Skin of body (tissue), 2 donors: ENCODE measurements around the gene DCXR. TPM values are rescaled to one million over a fixed set of nuclear protein-coding genes. Genes with fewer than 3 reads are reported as not detected.

Experiments
- DNase-seq: peaks from one replicate; lab custom pipeline; 2025; lab: John Stamatoyannopoulos, UW
- total RNA-seq: library from RNA; depleted of rRNA; stranded (reverse); fragments of >200 nt; gene quantifications from one replicate; pipeline ENCODE4 v1.2.3, GENCODE V29; 2014

Gene DCXR
- total RNA-seq, 1 donor from 2014 or later, result 33.4 TPM

- DNase-seq, result no peak
Observed at GRCh38 chr17:82073446-82073845, 35.9 kb upstream of the DCXR start.

GRCh38 chr17:82072827-82073226 is 35.3 kb upstream of the DCXR start:
- no peak for DNase-seq

DNA sequence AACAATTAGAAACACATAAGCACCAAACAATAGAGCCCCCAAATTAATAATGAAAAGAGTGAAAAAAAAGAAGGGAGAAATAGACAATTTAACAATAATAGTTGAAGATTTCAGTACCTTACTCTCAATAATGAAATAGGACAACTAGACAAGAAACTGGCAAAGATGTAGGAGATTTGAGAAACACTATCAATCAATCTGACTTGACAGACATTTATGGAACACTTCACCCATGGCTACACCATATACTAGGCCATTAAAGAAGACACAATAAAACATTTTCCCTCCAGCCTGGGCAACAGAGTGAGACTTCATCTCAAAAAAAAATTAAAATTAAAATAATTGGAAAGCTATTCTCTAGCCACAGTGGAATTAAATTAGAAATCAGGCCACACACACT is 33.1 kb upstream of the DCXR start:
- no peak for DNase-seq

GRCh38 chr17:82065638-82066303 is 28.3 kb upstream of the DCXR start, which contains the start of gene DUS1L:
Gene DUS1L, minus strand, starts transcription at chr17:82065804. Its CDS starts 745 bp downstream, at chr17:82065059.
- peak; percentile 36 for DNase-seq

DNA sequence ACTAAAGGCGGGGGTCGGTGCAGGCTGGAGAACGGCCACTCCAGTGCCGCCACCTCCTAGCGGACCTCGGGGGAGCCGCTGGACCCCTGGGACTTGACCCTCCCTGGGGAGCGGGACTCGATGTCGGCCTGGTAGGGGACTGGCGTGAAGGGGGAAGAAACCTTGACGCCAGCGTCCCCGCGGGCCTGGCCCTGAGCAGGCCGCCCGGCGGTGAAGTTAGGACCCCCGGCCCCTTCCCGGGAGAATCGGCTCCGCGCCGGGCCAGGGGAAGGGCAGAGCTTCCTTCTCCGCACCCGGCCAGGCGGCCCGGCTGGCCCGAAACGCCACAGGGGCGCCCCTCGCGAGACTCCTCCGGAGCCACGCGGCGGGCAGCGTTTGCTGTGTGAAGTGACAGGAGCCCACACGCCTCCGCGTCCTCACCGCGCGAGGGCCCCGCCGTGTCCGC is 27.7 kb upstream of the DCXR start:
- no peak for DNase-seq

DNA sequence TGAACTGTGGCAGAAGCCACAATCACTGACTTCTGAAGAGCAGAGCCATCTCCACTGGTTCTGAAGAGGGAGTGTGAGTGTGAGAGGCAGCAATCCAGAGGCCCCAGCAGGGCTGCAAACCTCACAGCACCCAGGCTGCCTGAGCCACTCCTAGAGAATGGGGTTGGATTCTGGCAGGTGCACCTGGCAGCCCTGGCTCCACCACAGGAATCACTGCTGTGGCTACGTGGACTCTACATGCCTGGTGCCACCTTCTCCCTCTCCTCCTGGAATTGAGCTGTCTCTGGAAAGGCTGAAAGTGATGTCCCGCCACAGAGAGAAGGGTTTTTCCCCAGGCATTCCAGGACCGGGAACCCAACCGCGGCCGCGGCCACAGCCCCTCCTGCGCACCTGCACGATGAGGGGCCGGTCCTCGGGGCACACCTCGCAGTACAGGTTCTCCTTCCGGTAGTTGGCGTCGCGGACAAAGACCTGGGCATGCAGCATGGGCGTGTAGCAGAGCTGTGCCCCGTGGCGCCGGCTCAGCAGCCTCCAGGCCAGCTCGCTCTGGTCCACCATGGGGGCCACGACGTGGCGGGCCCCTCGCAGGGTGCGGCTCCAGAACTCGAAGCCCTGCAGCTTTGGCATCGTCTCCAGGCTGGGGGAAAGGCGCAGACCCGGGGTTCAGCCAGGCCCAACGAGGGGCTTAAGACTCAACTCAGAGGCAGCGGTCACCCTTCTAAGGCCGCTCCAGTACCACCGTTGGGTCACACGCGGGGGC is 27.1 kb upstream of the DCXR start:
- no peak for DNase-seq

- DNase-seq, result no peak
Observed at GRCh38 chr17:82063424-82064415, 26.2 kb upstream of the DCXR start.

GRCh38 chr17:82062984-82063368 is 25.5 kb upstream of the DCXR start:
- no peak for DNase-seq

GRCh38 chr17:82062076-82062983 is 24.8 kb upstream of the DCXR start:
- DNase-seq, result no peak

- no peak for DNase-seq
Observed at GRCh38 chr17:82061047-82061925, 23.8 kb upstream of the DCXR start.

DNA sequence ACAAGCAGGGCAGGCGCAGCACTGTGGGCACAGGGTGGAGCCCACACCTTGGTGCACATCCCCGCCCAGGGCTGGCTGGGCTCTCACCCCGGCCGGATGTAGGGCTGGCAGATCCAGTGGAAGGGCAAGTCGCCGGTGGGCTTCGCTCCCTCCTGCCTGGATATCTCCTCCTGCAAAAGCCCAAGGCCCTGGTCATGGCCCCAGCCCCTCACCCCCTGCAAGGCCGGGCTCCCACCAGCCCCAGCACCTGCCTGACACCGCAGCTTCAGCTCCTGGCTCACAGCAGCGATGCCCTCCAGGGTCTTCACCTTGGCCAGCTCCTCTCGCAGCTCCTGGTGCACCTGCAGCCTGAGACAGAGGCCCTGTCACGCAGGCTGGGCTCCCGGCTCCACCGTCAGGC is 23.1 kb upstream of the DCXR start:
- no peak for DNase-seq

- no peak for DNase-seq
Observed at GRCh38 chr17:82060001-82060380, 22.5 kb upstream of the DCXR start.

DNA sequence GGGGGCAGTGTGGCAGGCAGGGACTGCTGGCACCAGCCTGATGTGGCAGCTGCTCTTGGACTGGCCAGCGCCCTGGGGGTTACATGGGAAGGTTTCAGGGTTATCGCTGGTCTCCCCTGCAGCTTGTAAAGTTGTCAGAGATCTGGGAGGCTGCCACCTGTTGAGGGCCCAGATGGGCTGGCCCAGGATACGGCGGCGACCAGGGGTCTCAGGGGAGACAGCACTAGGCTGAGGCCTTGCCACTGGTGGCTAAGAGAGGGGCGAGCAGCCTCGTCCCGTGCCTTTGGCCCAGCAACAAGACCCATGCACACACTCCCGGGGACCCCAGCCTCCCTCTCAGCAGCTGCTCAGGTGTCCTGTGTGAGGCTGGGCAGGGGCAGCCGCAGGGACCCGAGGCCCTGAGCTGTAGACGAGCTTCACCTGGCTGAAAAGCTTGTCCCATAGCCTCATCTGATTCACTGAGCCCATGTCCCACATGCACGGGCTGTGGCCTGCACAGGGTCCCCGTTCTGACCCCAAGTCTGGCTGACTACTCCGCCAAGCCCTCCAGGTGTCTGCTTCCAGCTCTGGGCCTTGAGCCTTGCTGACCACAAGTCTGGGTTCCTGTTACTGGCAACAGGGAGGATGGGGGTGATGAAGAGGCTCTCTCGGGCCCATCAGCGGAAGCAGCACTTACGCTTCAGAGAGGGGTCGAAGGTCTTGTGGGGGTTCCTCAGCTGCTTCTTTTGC is 21.9 kb upstream of the DCXR start:
- no peak for DNase-seq

GRCh38 chr17:82058855-82059249 is 21.4 kb upstream of the DCXR start:
- no peak for DNase-seq

- no peak for DNase-seq
Observed at GRCh38 chr17:82058230-82058854, 20.8 kb upstream of the DCXR start.

GRCh38 chr17:82056729-82057621 is 19.5 kb upstream of the DCXR start:
- DNase-seq, result no peak

- no peak for DNase-seq
Observed at GRCh38 chr17:82055965-82056728, 18.6 kb upstream of the DCXR start.
